DOHH2 (cell line): ENCODE data around the gene MBOAT1.

Experiments used
- H3F3A ChIP-seq: fragments of 200-600 bp; sonication (generic), shearing (Covaris generic); 2 replicates; pipeline ENCODE4 v1.6.0; 2016; ENCODE audit warnings: antibody characterized with exemption, mild to moderate bottlenecking; ENCODE audit not compliant: control insufficient read depth, insufficient read depth
- H3K27ac ChIP-seq: fragments of 200-600 bp; sonication (generic); 2 replicates; pipeline ENCODE4 v1.5.1; 2014; ENCODE audit warnings: low read depth, mild to moderate bottlenecking, low read length, moderate library complexity
- H3K27me3 ChIP-seq: fragments of 200-600 bp; sonication (generic); 2 replicates; pipeline ENCODE4 v1.6.1; 2014; ENCODE audit warnings: mild to moderate bottlenecking, low read length, mixed read lengths; ENCODE audit not compliant: control insufficient read depth
- H3K36me3 ChIP-seq: fragments of 200-600 bp; sonication (generic); 2 replicates; pipeline ENCODE4 v1.6.1; 2014; ENCODE audit warnings: mild to moderate bottlenecking, low read length, moderate library complexity, mixed read lengths; ENCODE audit not compliant: control insufficient read depth
- H3K4me1 ChIP-seq: fragments of 200-600 bp; sonication (generic); 2 replicates; pipeline ENCODE4 v1.6.1; 2014; ENCODE audit warnings: mild to moderate bottlenecking, low read length, mixed read lengths; ENCODE audit not compliant: control insufficient read depth
- H3K4me2 ChIP-seq: fragments of 200-600 bp; sonication (generic); 2 replicates; pipeline ENCODE4 v1.6.0; 2014; ENCODE audit warnings: mild to moderate bottlenecking, low read length, moderate library complexity
- H3K4me3 ChIP-seq: fragments of 200-600 bp; sonication (generic); 2 replicates; pipeline ENCODE4 v1.5.1; 2014; ENCODE audit warnings: mild to moderate bottlenecking, low read length, mixed read lengths
- H3K79me2 ChIP-seq: fragments of 200-600 bp; sonication (generic); 2 replicates; pipeline ENCODE4 v1.6.1; 2014; ENCODE audit warnings: mild to moderate bottlenecking, low read length, mixed read lengths; ENCODE audit not compliant: control insufficient read depth
- H3K9me2 ChIP-seq: fragments of 200-600 bp; sonication (generic); replicated peaks from 2 replicates; pipeline ENCODE4 v1.6.1; 2014; ENCODE audit warnings: mild to moderate bottlenecking, low read length, mixed read lengths; ENCODE audit not compliant: control insufficient read depth
- H3K9me3 ChIP-seq: fragments of 200-600 bp; sonication (generic); 2 replicates; pipeline ENCODE4 v1.6.1; 2014; ENCODE audit warnings: antibody characterized with exemption, low read length, mixed read lengths; ENCODE audit not compliant: control insufficient read depth, insufficient read depth
- H4K20me1 ChIP-seq: fragments of 200-600 bp; sonication (generic); 2 replicates; pipeline ENCODE4 v1.6.0; 2014; ENCODE audit warnings: low read depth, mild to moderate bottlenecking, antibody characterized with exemption, low read length, moderate library complexity; ENCODE audit not compliant: control insufficient read depth, insufficient read depth
- CTCF ChIP-seq: fragments of 200-600 bp; sonication (generic); IDR thresholded peaks from one replicate; pipeline ENCODE4 v1.5.1; 2014; ENCODE audit warnings: antibody characterized with exemption, mild to moderate bottlenecking, low read depth, low read length; ENCODE audit not compliant: poor library complexity, severe bottlenecking
- EZH2phosphoT487 ChIP-seq: fragments of 200-600 bp; sonication (generic); IDR thresholded peaks from 2 replicates; pipeline ENCODE4 v1.6.1; 2017; ENCODE audit warnings: borderline replicate concordance, mild to moderate bottlenecking, antibody characterized with exemption, low read length, moderate library complexity, mixed read lengths

The MBOAT1 gene

GRCh38 chr6:20200761-20201630 lies 11.3 kb downstream of the MBOAT1 start:
- H3K4me1 ChIP-seq, result no peaks in the 10 kb centered on the region
- no peaks in the 10 kb centered on the region for H3K9me2 ChIP-seq
- H3K9me3 ChIP-seq, result no peaks in the 10 kb centered on the region
- no peak overlapping the region for H3K4me2 ChIP-seq
- no peaks in the 10 kb centered on the region for H3K79me2 ChIP-seq
- no peaks in the 10 kb centered on the region for H4K20me1 ChIP-seq
- H3F3A ChIP-seq, result no peaks in the 10 kb centered on the region
- H3K36me3 ChIP-seq, result no peaks in the 10 kb centered on the region
- no peak overlapping the region for H3K27ac ChIP-seq
- TF ChIP-seq EZH2phosphoT487 (no peak), CTCF (no peak)
- H3K4me3 ChIP-seq, result no peak overlapping the region
- no peaks in the 10 kb centered on the region for H3K27me3 ChIP-seq

DNA sequence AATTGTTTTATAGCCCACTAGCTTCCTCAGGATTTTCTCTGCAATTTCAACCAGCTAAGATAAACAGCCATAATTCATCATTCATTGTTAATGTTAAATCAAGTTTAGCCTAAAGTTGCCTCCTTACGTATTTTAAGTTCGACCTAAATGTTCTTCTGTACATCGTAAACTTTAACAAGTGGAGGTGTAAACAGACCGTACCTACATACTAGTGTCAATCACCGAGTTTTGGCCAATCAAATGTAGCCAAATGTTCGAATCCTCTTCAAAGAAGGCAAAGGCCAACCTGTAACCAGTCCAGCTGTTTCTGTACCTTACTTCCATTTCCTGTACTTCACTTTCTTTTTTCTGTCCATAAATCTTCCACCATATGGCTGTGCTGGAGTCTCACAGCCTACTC lies 13.5 kb downstream of the MBOAT1 start:
- TF ChIP-seq CTCF, result no peak
- no peak for TF ChIP-seq EZH2phosphoT487
- no peak overlapping the region for H3K4me2 ChIP-seq
- H4K20me1 ChIP-seq, result no peaks in the 10 kb centered on the region
- H3K27me3 ChIP-seq, result no peaks in the 10 kb centered on the region
- no peaks in the 10 kb centered on the region for H3K4me1 ChIP-seq
- H3K36me3 ChIP-seq, result no peaks in the 10 kb centered on the region
- no peaks in the 10 kb centered on the region for H3K9me3 ChIP-seq
- no peaks in the 10 kb centered on the region for H3F3A ChIP-seq
- no peaks in the 10 kb centered on the region for H3K79me2 ChIP-seq
- no peak overlapping the region for H3K27ac ChIP-seq
- H3K9me2 ChIP-seq, result no peaks in the 10 kb centered on the region
- H3K4me3 ChIP-seq, result no peak overlapping the region

GRCh38 chr6:20198156-20198774 lies 14.0 kb downstream of the MBOAT1 start:
- Histone ChIP-seq H3K9me2 (no peaks in the 10 kb centered on the region), H3K27ac (no peak overlapping the region), H3F3A (no peaks in the 10 kb centered on the region), H3K4me3 (no peak overlapping the region), H3K36me3 (no peaks in the 10 kb centered on the region), H3K4me1 (no peaks in the 10 kb centered on the region), H3K4me2 (no peak overlapping the region), H3K27me3 (no peaks in the 10 kb centered on the region), H4K20me1 (no peaks in the 10 kb centered on the region), H3K79me2 (no peaks in the 10 kb centered on the region), H3K9me3 (no peaks in the 10 kb centered on the region)
- TF ChIP-seq EZH2phosphoT487 (no peak), CTCF (no peak)
